Fibroblast of mammary gland (primary cell): ENCODE data around the gene SLC6A9.

Experiments
- DNase-seq: peaks from one replicate; pipeline ENCODE4 v3.0.0-alpha.2; 2010; ENCODE audit warnings: low read depth
- H3K4me3 ChIP-seq: 2 replicates; pipeline ENCODE4 v1.5.1; 2011; ENCODE audit warnings: low read depth, mild to moderate bottlenecking, low read length, moderate library complexity; ENCODE audit not compliant: control insufficient read depth
- CTCF ChIP-seq: conservative IDR thresholded peaks from 2 replicates; pipeline ENCODE4 v1.5.1; 2011; ENCODE audit warnings: low read depth, low read length, inconsistent platforms; ENCODE audit not compliant: control insufficient read depth, insufficient read depth

The SLC6A9 gene

GRCh38 chr1:43974443-43975248 is 56.6 kb downstream of the SLC6A9 start, which contains the start of gene ATP6V0B:
TSS of gene ATP6V0B (plus strand) at chr1:43974960. CDS start at chr1:43975041, 81 bp downstream.
- peak; percentile 90 for DNase-seq
- no peak for TF ChIP-seq CTCF
- H3K4me3 ChIP-seq = peak within 1 kb of the TSS; percentile 85

- peak; percentile 36 for DNase-seq
- no peak for TF ChIP-seq CTCF
- H3K4me3 ChIP-seq = peak overlapping the region; percentile 85
Observed at GRCh38 chr1:43973981-43974442, 57.2 kb downstream of the SLC6A9 start.

GRCh38 chr1:43971336-43971980 is 59.8 kb downstream of the SLC6A9 start:
- DNase-seq = no peak
- no peak for TF ChIP-seq CTCF
- no peak overlapping the region for H3K4me3 ChIP-seq

GRCh38 chr1:43970911-43971310 is 60.4 kb downstream of the SLC6A9 start:
- peak overlapping the region; percentile 93 for H3K4me3 ChIP-seq
- DNase-seq = no peak

GRCh38 chr1:43970502-43970901 is 60.8 kb downstream of the SLC6A9 start:
- no peak for DNase-seq

More at GRCh38 chr1:43970911-43971310, 60.4 kb downstream of the SLC6A9 start:
- TF ChIP-seq CTCF = no peak

More at GRCh38 chr1:43970502-43970901, 60.8 kb downstream of the SLC6A9 start:
- TF ChIP-seq CTCF = no peak
- peak overlapping the region; percentile 93 for H3K4me3 ChIP-seq
